Aortic smooth muscle cell (primary cell): ENCODE data around the gene FNDC11. TPM values are rescaled to one million over a fixed set of nuclear protein-coding genes. Genes with fewer than 3 reads are reported as not detected.

Experiments used
- total RNA-seq: library from RNA; depleted of rRNA; stranded (reverse); fragments of >200 nt; gene quantifications from 2 replicates; pipeline ENCODE4 v1.2.3, GENCODE V29; 2014

The FNDC11 gene, protein sequence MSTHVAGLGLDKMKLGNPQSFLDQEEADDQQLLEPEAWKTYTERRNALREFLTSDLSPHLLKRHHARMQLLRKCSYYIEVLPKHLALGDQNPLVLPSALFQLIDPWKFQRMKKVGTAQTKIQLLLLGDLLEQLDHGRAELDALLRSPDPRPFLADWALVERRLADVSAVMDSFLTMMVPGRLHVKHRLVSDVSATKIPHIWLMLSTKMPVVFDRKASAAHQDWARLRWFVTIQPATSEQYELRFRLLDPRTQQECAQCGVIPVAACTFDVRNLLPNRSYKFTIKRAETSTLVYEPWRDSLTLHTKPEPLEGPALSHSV
- 0.12 and 0.13 TPM in 2 replicates for total RNA-seq

DNA sequence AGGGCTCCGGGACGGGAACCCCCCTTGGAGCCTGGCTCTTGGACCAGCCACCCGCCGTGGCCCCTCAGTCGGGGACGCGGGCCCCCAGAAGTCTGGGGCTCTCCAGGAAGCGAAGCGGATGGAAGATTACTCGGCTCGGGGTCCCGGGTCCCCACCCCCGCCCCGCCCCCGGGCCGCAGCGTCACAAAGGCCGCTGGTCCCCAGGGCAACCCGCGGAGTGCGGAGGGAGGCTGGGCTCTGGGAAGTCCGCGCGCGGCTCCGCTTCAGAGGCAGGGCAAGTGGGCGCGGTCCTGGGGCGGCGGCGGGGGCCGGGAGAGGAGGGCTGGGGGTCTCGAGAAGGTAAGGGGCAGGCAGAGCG lies at the start of gene FNDC11:
FNDC11 (plus strand) TSS at position 227 of the 358 bp plus-strand sequence. CDS start 1,505 bp downstream, outside the sequence.

GRCh38 chr20:63520504-63520933 lies 33.4 kb upstream of the FNDC11 start, which contains the start of gene PPDPF:
Gene PPDPF (plus strand): TSS chr20:63520765. CDS start chr20:63521309, 544 bp downstream.

GRCh38 chr20:63536997-63537524 lies 16.9 kb upstream of the FNDC11 start, which contains the start of gene PTK6:
Gene PTK6 (minus strand): TSS chr20:63537376. CDS start chr20:63537314, 62 bp downstream.

GRCh38 chr20:63547725-63548480 lies 6.1 kb upstream of the FNDC11 start, which contains the start of gene SRMS:
Gene SRMS (minus strand): TSS chr20:63547749. CDS start chr20:63547463, 286 bp downstream.

DNA sequence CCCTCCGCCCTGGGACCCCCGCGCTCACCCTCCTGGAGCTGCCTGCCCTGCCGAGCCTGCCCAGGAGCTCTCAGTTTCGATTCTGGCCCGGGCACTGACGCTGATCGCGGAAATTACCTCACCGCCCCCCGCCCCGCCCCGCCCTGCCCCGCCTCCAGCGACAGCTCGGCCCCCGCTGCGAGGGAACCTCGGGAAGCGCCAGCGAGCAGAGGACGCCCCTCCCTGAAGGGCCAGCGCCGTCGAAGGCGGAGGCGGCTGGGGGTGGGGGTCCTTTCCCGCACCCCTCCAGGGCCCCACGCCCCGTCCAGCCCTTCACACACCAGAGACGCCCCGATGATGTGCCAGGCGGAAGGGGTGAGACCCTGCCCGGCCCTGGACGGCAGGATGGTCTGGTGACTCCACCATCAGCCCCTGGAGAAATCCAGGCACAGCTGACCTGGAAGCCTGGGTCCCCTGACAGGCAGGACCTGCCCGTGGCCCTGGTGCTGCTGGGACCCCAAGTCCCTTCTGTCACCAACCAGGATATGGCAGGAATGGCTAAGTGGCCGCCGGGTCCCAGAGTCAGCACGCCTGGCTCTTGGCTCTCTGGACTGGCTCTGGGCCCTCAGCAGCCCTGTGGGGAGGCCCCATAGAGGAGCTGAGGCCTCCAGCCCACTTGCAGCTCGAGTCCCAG lies 20.3 kb downstream of the FNDC11 start, which contains the start of gene HELZ2:
HELZ2 (minus strand) TSS at position 84 of the 673 bp plus-strand sequence. CDS start 1,854 bp downstream, outside the sequence.

Other genes with a start within 250 kb of the FNDC11 start
- gene CHRNA4, start 192.8 kb upstream of the FNDC11 start, total RNA-seq: not detected in 2 replicates
- not detected in 2 replicates for gene KCNQ2, start 81.5 kb upstream of the FNDC11 start, total RNA-seq
- gene EEF1A2, start 55.1 kb upstream of the FNDC11 start, total RNA-seq: 0.06 and 0.13 TPM in 2 replicates
- gene PPDPF, start 33.4 kb upstream of the FNDC11 start, total RNA-seq: 31.3 and 33.0 TPM in 2 replicates
- gene PTK6, start 16.8 kb upstream of the FNDC11 start, total RNA-seq: 0.12 and 0.13 TPM in 2 replicates
- gene SRMS, start 6.4 kb upstream of the FNDC11 start, total RNA-seq: not detected in 2 replicates
- 27.6 and 32.0 TPM in 2 replicates for gene HELZ2, start 20.1 kb downstream of the FNDC11 start, total RNA-seq
- 8.4 and 8.5 TPM in 2 replicates for gene GMEB2, start 72.9 kb downstream of the FNDC11 start, total RNA-seq
- 13.7 and 22.9 TPM in 2 replicates for gene STMN3, start 99.3 kb downstream of the FNDC11 start, total RNA-seq
- gene RTEL1, start 104.2 kb downstream of the FNDC11 start, total RNA-seq: 12.4 and 15.7 TPM in 2 replicates
- 4.5 and 7.0 TPM in 2 replicates for gene TNFRSF6B, start 142.5 kb downstream of the FNDC11 start, total RNA-seq
- gene ARFRP1, start 153.8 kb downstream of the FNDC11 start, total RNA-seq: 44.7 and 53.4 TPM in 2 replicates
- gene ZGPAT, start 153.9 kb downstream of the FNDC11 start, total RNA-seq: 15.8 and 22.3 TPM in 2 replicates
- 2.1 TPM in 2 replicates for gene LIME1, start 182.5 kb downstream of the FNDC11 start, total RNA-seq
- 19.3 and 21.5 TPM in 2 replicates for gene SLC2A4RG, start 185.6 kb downstream of the FNDC11 start, total RNA-seq